Stimulated activated CD8-positive, alpha-beta memory T cell treated with anti-CD3 and anti-CD28 coated beads, Interleukin-7, amount 100 ng/mL, for 4 hours (primary cell): ENCODE measurements around the gene HLF.

Experiments used
- DNase-seq, 2 donors: peaks; one replicate each; pipeline ENCODE4 v3.0.0-alpha.2; 2020; ENCODE audit warnings: low read depth in 2 of 2

Gene HLF

GRCh38 chr17:55275894-55276804 lies 11.4 kb downstream of the HLF start:
- DNase-seq, result no peak

DNA sequence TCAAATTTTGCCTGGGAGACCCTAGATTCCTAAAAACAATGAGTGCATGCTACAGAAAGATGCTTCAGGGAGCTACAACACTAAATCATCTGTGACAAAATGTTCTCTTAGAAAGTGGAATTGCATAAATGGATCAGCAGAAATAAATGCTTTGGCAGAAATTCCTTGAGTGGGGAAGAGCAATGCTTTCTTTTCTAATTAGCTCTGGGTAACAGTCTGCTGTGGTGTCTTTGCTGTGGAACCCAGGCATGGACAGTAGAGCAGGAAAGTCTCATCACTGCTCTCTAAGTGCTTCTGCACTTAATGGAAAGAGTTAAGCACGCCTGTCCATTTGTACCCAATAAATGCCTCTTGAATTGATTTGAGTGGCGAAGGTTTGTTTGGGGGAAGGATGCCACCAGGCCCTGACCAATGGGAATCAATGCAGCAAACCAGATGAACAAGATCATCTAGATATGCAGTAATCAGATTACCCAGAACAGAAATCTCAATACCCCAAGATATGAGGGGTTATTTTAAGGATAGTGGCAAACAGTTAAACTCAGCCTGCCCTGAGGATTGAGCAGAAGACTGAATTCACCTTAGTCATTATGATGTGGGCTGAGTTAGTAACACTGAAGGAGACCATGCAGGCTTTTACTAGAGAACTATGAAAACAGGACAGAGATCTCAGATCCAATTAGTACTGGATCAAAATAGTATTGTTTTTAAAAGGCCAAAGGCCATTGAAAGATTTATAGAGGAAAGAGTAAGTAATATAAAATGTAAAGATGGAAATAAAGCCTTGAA lies 13.6 kb downstream of the HLF start:
- no peak for DNase-seq

DNA sequence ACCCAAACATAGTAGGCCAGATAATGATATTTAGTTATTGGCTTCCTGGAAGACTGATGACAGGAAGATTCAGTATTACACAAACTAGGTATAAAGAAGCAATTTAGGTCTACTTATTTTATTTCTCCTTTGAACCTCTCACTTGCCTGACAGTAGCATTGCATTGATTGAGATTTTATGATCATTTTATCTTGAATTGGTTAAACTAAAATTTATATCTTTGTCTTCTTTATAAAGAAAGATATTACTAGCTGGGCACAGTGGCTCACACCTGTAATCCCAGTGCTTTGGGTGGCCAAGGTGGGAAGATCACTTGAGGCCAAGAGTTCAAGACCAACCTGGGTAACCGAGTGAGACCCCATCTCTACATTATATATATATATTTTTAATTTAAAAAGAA lies 14.4 kb downstream of the HLF start:
- no peak for DNase-seq

DNA sequence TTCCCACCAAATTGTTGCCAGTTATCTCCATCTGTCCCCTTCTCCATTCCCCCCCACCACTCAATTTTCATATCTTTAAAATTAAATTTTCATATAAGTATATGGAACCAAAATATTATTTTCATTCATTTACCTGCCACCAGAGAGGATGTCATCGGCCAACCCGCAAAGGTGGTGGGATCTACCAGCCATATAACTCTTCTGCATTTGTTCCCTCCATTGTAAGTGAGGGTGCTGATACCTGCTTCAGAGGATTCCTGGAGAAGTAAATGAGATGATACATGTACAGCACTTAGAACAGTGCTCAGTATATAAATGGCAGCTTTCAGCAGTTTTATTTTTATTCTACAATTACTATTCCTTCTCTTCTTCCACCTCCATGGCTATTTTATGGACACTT lies 15.0 kb downstream of the HLF start:
- DNase-seq, result no peak

- DNase-seq, result no peak
Measured at GRCh38 chr17:55280212-55280611, 15.5 kb downstream of the HLF start.

- DNase-seq, result no peak
Measured at GRCh38 chr17:55281649-55282378, 17.1 kb downstream of the HLF start.

- DNase-seq, result no peak
Measured at GRCh38 chr17:55282379-55282702, 17.6 kb downstream of the HLF start.

DNA sequence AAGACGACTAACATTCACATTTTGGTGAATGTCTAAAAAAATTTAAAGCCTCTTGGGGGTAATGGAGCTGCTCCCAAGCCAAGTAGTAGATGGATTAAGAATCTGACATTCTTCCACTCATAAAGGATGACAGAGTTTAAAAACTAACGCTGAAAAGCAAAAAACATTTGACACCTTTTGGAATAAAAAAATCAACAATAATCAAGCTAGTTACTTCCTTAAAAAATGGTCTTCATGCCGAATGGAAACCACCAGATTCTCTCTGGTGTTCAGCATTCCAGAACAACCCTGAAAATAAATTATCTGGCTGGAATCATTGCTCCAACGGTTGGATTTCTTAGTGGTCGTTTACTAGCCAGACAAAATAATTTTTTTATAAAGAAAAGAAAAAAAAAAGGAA lies 18.0 kb downstream of the HLF start:
- DNase-seq, result no peak

GRCh38 chr17:55283256-55283965 lies 18.7 kb downstream of the HLF start:
- DNase-seq, result no peak

DNA sequence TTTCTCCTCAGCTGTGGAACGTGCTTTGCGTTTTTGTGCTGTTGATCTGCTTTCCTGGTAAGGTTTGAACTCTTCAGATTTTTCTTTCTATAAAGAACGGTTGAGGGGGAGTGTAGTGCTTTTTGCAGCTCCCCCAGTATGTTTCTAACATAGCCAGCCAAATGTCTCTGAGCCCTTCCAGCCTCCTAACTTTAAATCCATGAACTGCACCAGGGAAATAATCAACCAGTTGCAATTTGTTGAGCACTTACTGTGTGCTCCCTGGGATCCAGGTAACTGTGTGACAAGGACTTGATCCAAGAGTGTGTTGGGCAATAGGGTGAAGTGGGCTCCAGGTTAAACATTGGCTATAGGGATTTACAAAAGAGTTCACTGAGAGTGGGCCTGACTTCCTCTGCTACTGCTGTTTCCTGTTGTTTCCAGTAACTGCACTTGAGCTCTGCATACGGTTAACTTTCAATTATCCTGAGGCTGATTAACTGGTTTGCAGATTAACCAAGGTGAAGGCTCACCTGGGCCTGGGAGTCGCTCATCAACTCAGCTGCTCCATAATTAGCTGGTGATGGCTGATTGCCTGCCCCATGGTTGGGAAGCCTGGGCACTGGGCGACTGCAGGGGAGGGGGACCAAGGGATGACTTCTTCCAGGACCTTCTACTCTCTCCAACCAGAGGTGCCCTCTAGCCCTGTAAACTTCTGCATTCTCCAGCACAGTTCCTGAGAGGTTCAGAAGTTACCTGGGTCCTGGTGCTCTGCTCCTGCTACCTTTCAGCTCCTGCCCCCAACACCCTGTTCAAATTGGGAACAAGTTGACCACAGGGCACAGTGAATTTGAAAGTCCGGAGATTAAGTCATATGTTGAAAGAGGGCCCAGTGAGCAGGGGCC lies 19.5 kb downstream of the HLF start:
- no peak for DNase-seq

DNA sequence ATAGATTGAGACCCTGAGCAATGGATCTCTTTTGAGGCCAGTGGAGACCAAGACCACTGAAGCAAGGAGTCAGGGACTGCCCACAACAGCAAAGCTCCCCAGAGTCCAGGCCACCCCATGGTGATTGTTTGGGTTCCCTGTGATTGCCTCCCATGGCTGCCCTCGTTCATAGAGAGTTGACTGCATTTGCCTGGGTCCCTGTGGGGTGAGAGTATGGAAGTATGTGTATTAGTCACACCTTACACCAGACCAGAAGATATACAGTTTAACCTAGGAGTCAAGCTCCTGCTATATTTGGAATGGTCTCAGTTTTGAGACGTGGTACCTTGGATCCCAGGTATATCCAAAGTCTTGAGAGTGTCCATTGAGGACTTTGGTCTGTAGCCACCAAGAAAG lies 20.2 kb downstream of the HLF start:
- DNase-seq, result no peak

DNA sequence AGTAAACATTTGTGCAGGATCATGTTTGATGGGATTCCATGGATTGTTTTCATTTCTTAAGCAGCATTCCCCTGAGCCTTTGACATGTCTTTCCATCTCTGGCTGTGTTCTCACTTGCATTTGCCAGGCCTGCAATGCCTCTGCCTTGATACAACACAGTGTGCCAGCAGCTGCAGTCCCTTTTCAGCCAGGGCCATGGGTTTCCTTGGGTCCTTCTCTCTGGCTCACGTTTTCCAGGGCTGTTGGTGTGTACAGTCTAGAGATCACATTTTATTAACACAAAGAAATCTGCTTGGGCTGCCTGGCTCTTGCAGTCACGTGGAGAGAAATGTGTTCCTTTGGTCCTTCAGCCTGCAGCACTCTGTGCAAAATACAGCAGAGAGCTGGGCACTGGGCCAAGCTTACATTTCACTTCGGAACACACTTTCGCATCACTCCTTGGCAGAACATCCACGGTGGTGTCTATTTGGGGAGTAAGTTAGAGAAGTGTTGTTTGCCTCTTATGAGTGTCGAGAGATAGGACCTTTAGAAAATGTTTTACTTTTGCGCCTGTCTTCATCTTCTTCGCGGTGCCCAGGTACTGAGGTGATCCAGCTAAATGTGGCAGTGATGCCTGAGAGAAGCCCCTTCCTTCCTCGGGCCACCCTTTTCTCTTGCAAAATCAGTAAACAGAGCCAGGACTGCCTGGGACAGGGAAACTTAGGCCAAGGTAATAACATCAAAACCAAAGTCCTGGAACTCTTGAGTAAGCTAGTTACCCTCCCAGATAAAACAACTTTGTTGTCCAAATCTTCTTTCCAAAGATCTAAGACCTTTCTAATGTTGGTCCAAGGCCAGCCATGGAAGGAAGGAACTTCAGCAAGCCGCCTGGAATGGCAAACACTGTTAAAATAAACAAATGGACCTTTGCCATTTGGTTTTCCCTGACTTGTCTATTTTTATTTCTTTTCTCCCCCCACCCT lies 20.9 kb downstream of the HLF start:
- no peak for DNase-seq

GRCh38 chr17:55286681-55287589 lies 22.2 kb downstream of the HLF start:
- no peak for DNase-seq

DNA sequence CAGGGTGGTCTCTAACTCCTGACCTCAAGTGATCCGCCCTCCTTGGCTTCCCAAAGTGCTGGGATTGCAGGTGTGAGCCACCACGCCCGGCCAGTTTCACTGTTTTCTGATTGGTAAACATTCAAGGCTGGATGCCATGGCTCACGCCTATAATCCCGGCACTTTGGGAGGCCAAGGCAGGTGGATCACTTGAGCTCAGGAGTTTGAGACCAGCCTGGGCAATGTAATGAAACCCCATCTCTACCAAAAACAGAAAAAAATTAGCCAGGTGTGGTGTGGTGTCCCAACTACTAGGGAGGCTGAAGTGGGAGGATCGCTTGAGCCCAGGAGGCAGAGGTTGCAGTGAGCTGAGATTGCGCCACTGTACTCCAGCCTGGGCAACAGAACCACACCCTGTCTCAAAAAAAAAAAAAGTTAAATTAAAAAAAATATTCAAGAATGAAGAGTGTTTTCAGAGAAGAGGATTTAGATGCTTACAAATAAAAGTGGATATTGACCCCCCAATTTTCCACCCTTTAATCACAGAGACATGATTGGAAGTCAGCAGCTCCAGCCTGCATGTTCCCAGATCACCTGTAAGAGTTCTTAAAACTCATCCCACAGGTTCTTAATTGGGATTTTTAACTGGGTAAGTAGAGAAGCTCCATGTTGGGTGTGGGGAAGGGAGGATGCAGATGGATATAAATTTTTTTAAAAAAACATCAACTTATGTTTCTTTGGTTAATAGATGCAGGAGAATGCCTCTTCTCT lies 23.8 kb downstream of the HLF start:
- DNase-seq, result no peak

GRCh38 chr17:55289106-55289446 lies 24.3 kb downstream of the HLF start:
- DNase-seq, result no peak

GRCh38 chr17:55289978-55290377 lies 25.2 kb downstream of the HLF start:
- DNase-seq, result no peak

- no peak for DNase-seq
Measured at GRCh38 chr17:55290492-55291113, 25.8 kb downstream of the HLF start.

DNA sequence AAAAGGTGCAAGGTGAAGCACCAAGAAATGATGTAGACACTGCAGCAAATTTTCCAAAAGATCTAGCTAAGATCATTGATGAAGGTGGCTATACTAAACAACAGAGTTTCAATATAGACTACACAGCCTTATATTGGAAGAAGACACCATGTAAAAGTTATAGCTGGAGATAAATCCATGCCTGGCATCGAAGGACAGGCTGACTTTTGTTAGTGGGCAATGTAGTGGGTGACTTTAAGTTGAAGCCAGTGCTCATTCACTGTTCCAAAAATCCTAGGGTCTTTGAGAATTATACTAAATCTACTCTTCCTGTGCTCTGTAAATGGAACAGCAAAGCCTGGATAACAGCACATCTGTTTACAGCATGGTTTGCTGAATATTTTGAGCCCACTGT lies 26.4 kb downstream of the HLF start:
- DNase-seq, result no peak
